ENCODE measurements around the gene ZNF518A.

GRCh38 chr10:96107623-96108038 lies 22.5 kb upstream of the ZNF518A start:
- TF ChIP-seq, protein P1, sequence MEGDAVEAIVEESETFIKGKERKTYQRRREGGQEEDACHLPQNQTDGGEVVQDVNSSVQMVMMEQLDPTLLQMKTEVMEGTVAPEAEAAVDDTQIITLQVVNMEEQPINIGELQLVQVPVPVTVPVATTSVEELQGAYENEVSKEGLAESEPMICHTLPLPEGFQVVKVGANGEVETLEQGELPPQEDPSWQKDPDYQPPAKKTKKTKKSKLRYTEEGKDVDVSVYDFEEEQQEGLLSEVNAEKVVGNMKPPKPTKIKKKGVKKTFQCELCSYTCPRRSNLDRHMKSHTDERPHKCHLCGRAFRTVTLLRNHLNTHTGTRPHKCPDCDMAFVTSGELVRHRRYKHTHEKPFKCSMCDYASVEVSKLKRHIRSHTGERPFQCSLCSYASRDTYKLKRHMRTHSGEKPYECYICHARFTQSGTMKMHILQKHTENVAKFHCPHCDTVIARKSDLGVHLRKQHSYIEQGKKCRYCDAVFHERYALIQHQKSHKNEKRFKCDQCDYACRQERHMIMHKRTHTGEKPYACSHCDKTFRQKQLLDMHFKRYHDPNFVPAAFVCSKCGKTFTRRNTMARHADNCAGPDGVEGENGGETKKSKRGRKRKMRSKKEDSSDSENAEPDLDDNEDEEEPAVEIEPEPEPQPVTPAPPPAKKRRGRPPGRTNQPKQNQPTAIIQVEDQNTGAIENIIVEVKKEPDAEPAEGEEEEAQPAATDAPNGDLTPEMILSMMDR (IDR thresholded peaks at IDR 0.05) = no peak
- TF ChIP-seq POLR2AphosphoS5 (IDR thresholded peaks at IDR 0.05) = no peak

Measured in stomach (tissue), 4 donors.